GM18870 (cell line): ENCODE measurements around the gene AK8.

Experiments used
- ATAC-seq: cut with Tn5 transposase; IDR thresholded peaks from one replicate; pipeline ENCODE4 v1.9.1; 2021; ENCODE audit warnings: moderate library complexity; ENCODE audit not compliant: unreplicated experiment

The AK8 gene

GRCh38 chr9:132800038-132800648 is 77.9 kb downstream of the AK8 start:
- ATAC-seq, result no peak

GRCh38 chr9:132798817-132799790 is 79.0 kb downstream of the AK8 start:
- no peak for ATAC-seq

- no peak for ATAC-seq
Measured at GRCh38 chr9:132797861-132798659, 80.0 kb downstream of the AK8 start.

- ATAC-seq, result no peak
Measured at GRCh38 chr9:132795511-132796303, 82.4 kb downstream of the AK8 start.

- no peak for ATAC-seq
Measured at GRCh38 chr9:132794730-132795380, 83.2 kb downstream of the AK8 start.

- ATAC-seq, result no peak
Measured at GRCh38 chr9:132793606-132794580, 84.2 kb downstream of the AK8 start.

- no peak for ATAC-seq
Measured at GRCh38 chr9:132792547-132792946, 85.5 kb downstream of the AK8 start.

- no peak for ATAC-seq
Measured at GRCh38 chr9:132791699-132792240, 86.3 kb downstream of the AK8 start.

GRCh38 chr9:132789719-132790118 is 88.4 kb downstream of the AK8 start:
- no peak for ATAC-seq

- ATAC-seq, result no peak
Measured at GRCh38 chr9:132788378-132788777, 89.7 kb downstream of the AK8 start.

- no peak for ATAC-seq
Measured at GRCh38 chr9:132787748-132788159, 90.3 kb downstream of the AK8 start.

GRCh38 chr9:132784286-132784830 is 93.7 kb downstream of the AK8 start:
- ATAC-seq, result no peak

GRCh38 chr9:132783006-132783405 is 95.1 kb downstream of the AK8 start:
- ATAC-seq, result no peak

- ATAC-seq, result no peak
Measured at GRCh38 chr9:132782037-132782436, 96.0 kb downstream of the AK8 start.

- ATAC-seq, result no peak
Measured at GRCh38 chr9:132780230-132781007, 97.7 kb downstream of the AK8 start.

- no peak for ATAC-seq
Measured at GRCh38 chr9:132776891-132777290, 101.2 kb downstream of the AK8 start.

- no peak for ATAC-seq
Measured at GRCh38 chr9:132776268-132776667, 101.8 kb downstream of the AK8 start.

GRCh38 chr9:132775720-132776119 is 102.4 kb downstream of the AK8 start:
- ATAC-seq, result no peak
